BLaER1 treated with 17β-estradiol and CSF1 and Interleukin-3, amounts not matched to agents 10 nM and 100 nM (cell line): ENCODE results near the gene RPL36A.

Source experiments
- H3K27ac ChIP-seq, 11 experiments: shearing (Covaris generic); formaldehyde crosslinking; 2 replicates each; pipeline ENCODE4 v1.8.1; 2022
- H3K27me3 ChIP-seq, 11 experiments: shearing (Covaris generic); formaldehyde crosslinking; 2 replicates each; pipeline ENCODE4 v1.8.1; 2022
- H3K36me3 ChIP-seq, 11 experiments: shearing (Covaris generic); formaldehyde crosslinking; 2 replicates each; pipeline ENCODE4 v1.8.1; 2022
- H3K4me1 ChIP-seq, 10 experiments: shearing (Covaris generic); formaldehyde crosslinking; 2 replicates each; pipeline ENCODE4 v1.8.1; 2022
- H3K4me2 ChIP-seq, 11 experiments: shearing (Covaris generic); formaldehyde crosslinking; 2 replicates each; pipeline ENCODE4 v1.8.1; 2022
- H3K4me3 ChIP-seq, 10 experiments: shearing (Covaris generic); formaldehyde crosslinking; 2 replicates each; pipeline ENCODE4 v1.8.1; 2022
- H3K9ac ChIP-seq, 11 experiments: shearing (Covaris generic); formaldehyde crosslinking; 2 replicates each; pipeline ENCODE4 v1.8.1; 2022
- H3K9me3 ChIP-seq, 11 experiments: shearing (Covaris generic); formaldehyde crosslinking; replicated peaks in 1 of 11; 2 replicates each; pipeline ENCODE4 v1.8.1; 2022
- H4K20me1 ChIP-seq, 11 experiments: shearing (Covaris generic); formaldehyde crosslinking; 2 replicates each; pipeline ENCODE4 v1.8.1; 2022
- Cebpa-rat ChIP-seq, 11 experiments: shearing (Covaris generic); IDR thresholded peaks; 2 replicates each; pipeline ENCODE4 v1.8.1; 2022

RPL36A gene

GRCh38 chrX:101362116-101362515 is 28.7 kb upstream of the RPL36A start:
- Histone ChIP-seq H3K4me3 (no peak overlapping the region), H3K9ac (no peak overlapping the region), H3K4me2 (no peak overlapping the region), H3K4me1 (peaks cover 0 to 17% (median 0%) of the 10 kb centered on the region in 10 experiments; a peak in 5 of 20 replicates), H4K20me1 (peaks cover 0 to 4% (median 0%) of the 10 kb centered on the region in 11 experiments; a peak in 1 of 22 replicates), H3K9me3 (peaks cover 0 to 9% (median 0%) of the 10 kb centered on the region in 11 experiments; a peak in 3 of 22 replicates), H3K27ac (0 out of 22 replicates have a peak overlapping the region, but pooled peaks of 1 of the 11 experiments have one; percentile 7), H3K27me3 (no peaks in the 10 kb centered on the region), H3K36me3 (peaks cover 85 to 100% (median 95%) of the 10 kb centered on the region in 11 experiments)
- no peak for TF ChIP-seq Cebpa-rat (IDR thresholded peaks at IDR 0.05)

DNA sequence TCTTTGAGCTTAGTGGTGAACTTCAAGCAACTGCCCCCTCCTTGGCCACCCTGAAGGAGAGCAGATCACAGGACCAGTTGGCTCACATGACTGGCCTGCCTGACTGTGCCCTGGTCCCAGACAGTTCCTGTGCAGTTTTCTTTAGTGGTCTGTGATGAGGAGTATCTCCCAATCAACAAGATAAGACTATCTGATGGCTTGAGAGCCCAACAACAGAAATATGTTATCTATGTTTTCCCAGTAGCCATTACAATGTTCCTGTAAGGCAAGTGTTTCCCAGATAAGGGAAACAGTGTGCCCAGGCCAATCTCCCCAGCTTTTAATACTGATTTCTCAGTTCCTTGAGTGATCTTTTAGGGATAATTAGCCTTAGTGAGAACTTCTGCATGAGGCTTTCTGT is 28.1 kb upstream of the RPL36A start:
- Histone ChIP-seq H3K4me1 (peaks cover 0 to 19% (median 1%) of the 10 kb centered on the region in 10 experiments; a peak in 12 of 20 replicates), H3K9me3 (peaks cover 0 to 9% (median 0%) of the 10 kb centered on the region in 11 experiments; a peak in 3 of 22 replicates), H3K27ac (0 out of 22 replicates have a peak overlapping the region, but pooled peaks of 1 of the 11 experiments have one; percentile 7), H4K20me1 (peaks cover 0 to 4% (median 0%) of the 10 kb centered on the region in 11 experiments; a peak in 1 of 22 replicates), H3K36me3 (peaks cover 84 to 100% (median 94%) of the 10 kb centered on the region in 11 experiments), H3K4me2 (no peak overlapping the region), H3K27me3 (no peaks in the 10 kb centered on the region), H3K9ac (no peak overlapping the region), H3K4me3 (no peak overlapping the region)
- TF ChIP-seq Cebpa-rat (IDR thresholded peaks at IDR 0.05), result no peak

GRCh38 chrX:101365301-101365795 is 25.5 kb upstream of the RPL36A start:
- Histone ChIP-seq H3K9ac (no peak overlapping the region), H3K9me3 (peaks cover 0 to 9% (median 0%) of the 10 kb centered on the region in 11 experiments; a peak in 3 of 22 replicates), H3K27me3 (no peaks in the 10 kb centered on the region), H4K20me1 (peaks cover 0 to 4% (median 0%) of the 10 kb centered on the region in 11 experiments; a peak in 1 of 22 replicates), H3K36me3 (peaks cover 68 to 99% (median 82%) of the 10 kb centered on the region in 11 experiments), H3K4me3 (no peak overlapping the region), H3K4me2 (no peak overlapping the region), H3K4me1 (peaks cover 17 to 45% (median 27%) of the 10 kb centered on the region in 10 experiments), H3K27ac (no peak overlapping the region; a peak in 1 of 22 replicates)
- TF ChIP-seq Cebpa-rat (IDR thresholded peaks at IDR 0.05), result no peak

DNA sequence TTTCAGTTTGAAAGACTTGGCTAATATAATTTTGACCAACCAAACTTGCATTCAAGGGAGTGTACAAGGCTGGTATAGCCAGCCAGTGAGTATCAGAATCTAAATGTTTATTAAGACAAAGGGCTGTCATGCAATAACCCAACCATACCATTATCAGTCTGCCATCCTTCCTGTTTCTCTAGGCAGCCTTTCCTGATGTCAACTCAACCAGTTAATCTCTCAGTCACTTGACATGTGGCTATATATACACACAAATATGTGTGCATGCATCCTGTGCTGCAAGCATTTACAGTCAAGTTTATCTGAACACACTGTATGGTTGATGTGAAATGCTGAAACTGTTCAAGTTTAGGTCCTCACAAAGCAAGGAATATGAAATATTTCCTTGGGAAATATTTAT is 22.0 kb upstream of the RPL36A start:
- peak overlapping the region in 6 of 10 experiments; percentile 15 to 35 (median 22); a peak in 5 of 20 replicates for H3K4me3 ChIP-seq
- peaks cover 32 to 74% (median 53%) of the 10 kb centered on the region in 10 experiments for H3K4me1 ChIP-seq
- peaks cover 0 to 9% (median 0%) of the 10 kb centered on the region in 11 experiments; a peak in 4 of 22 replicates for H3K9me3 ChIP-seq
- peaks cover 47 to 84% (median 56%) of the 10 kb centered on the region in 11 experiments for H3K36me3 ChIP-seq
- TF ChIP-seq Cebpa-rat (IDR thresholded peaks at IDR 0.05), result no peak
- peaks cover 0 to 9% (median 0%) of the 10 kb centered on the region in 11 experiments; a peak in 1 of 22 replicates for H4K20me1 ChIP-seq
- peak overlapping the region in 8 of 11 experiments; percentile 50 to 87 (median 76); a peak in 15 of 22 replicates for H3K27ac ChIP-seq
- H3K9ac ChIP-seq, result peak overlapping the region in 7 of 11 experiments; percentile 29 to 75 (median 50); a peak in 11 of 22 replicates
- H3K27me3 ChIP-seq, result no peaks in the 10 kb centered on the region
- peak overlapping the region; percentile 7 to 89 (median 81); a peak in 19 of 22 replicates for H3K4me2 ChIP-seq

DNA sequence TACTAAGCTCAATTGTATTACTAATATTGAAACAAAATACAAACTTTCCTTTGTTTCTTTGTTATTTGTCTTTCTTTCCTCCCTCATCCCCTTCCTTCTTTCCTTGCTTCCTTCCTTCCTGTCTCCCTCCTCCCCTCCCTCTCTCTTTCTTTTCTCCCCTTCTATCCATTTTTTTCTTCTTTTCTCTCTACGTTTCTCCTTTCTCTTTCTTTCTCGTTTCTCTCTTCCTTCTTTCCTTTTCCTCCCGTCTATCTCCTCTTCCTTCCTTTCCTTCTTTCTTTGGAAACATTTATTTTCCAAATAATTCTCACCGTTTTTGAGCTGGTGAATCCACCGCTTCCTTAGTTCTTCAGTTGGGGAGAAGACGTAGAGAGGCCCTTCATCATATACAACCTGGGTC is 21.1 kb upstream of the RPL36A start:
- H3K4me3 ChIP-seq, result peak overlapping the region in 5 of 10 experiments; percentile 25 to 47 (median 35); a peak in 6 of 20 replicates
- peak overlapping the region in 8 of 11 experiments; percentile 54 to 87 (median 76); a peak in 17 of 22 replicates for H3K27ac ChIP-seq
- H3K4me1 ChIP-seq, result peaks cover 32 to 72% (median 54%) of the 10 kb centered on the region in 10 experiments
- H3K9me3 ChIP-seq, result peaks cover 0 to 9% (median 0%) of the 10 kb centered on the region in 11 experiments; a peak in 5 of 22 replicates
- peaks cover 0 to 9% (median 0%) of the 10 kb centered on the region in 11 experiments; a peak in 1 of 22 replicates for H4K20me1 ChIP-seq
- no peak for TF ChIP-seq Cebpa-rat (IDR thresholded peaks at IDR 0.05)
- H3K36me3 ChIP-seq, result peaks cover 50 to 84% (median 56%) of the 10 kb centered on the region in 11 experiments
- H3K27me3 ChIP-seq, result no peaks in the 10 kb centered on the region
- peak overlapping the region in 7 of 11 experiments; percentile 34 to 75 (median 56); a peak in 12 of 22 replicates for H3K9ac ChIP-seq
- peak overlapping the region in 10 of 11 experiments; percentile 61 to 89 (median 82); a peak in 21 of 22 replicates for H3K4me2 ChIP-seq

DNA sequence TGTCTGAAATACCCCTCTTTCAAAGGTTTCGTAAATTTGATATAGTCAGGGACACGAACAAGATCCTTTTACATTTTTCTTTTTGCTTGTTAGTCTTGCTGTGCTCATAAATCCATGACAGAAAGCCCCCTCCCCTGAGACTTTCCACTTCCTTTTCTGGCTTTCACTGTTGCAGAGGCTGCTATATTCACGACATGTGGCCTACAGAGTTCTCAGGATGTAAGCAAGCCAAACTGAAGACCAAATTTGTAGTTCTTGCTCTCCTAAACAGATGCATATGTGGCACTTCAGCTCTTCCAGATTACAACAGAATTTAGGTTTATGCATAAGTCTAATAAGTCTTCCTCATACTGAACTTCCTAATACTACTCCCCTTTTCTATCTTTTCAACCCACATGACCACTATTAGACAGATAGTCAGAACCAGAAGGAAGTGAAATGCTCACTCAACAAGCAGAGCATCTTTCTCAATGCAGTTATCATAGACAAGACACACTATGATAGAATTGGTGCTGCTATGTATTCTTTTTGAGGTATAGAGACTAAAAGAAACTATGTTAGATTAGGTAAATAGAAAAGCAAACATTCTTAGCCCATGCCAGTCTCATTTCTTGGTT is 19.8 kb upstream of the RPL36A start:
- Histone ChIP-seq H3K4me3 (peak overlapping the region in 7 of 10 experiments; percentile 3 to 47 (median 35); a peak in 7 of 20 replicates), H3K4me1 (peaks cover 32 to 74% (median 66%) of the 10 kb centered on the region in 10 experiments), H3K27ac (peak overlapping the region in 10 of 11 experiments; percentile 23 to 87 (median 72); a peak in 19 of 22 replicates), H3K4me2 (peak overlapping the region; percentile 61 to 89 (median 81)), H3K9ac (peak overlapping the region in 9 of 11 experiments; percentile 1 to 75 (median 52); a peak in 15 of 22 replicates), H3K27me3 (no peaks in the 10 kb centered on the region), H3K36me3 (peaks cover 49 to 84% (median 57%) of the 10 kb centered on the region in 11 experiments), H3K9me3 (peaks cover 0 to 4% (median 0%) of the 10 kb centered on the region in 11 experiments; a peak in 5 of 22 replicates), H4K20me1 (peaks cover 0 to 6% (median 0%) of the 10 kb centered on the region in 11 experiments; a peak in 2 of 22 replicates)
- peak in 2 of 11 experiments; percentile 57 to 75; a peak in 3 of 22 replicates for TF ChIP-seq Cebpa-rat (IDR thresholded peaks at IDR 0.05)

DNA sequence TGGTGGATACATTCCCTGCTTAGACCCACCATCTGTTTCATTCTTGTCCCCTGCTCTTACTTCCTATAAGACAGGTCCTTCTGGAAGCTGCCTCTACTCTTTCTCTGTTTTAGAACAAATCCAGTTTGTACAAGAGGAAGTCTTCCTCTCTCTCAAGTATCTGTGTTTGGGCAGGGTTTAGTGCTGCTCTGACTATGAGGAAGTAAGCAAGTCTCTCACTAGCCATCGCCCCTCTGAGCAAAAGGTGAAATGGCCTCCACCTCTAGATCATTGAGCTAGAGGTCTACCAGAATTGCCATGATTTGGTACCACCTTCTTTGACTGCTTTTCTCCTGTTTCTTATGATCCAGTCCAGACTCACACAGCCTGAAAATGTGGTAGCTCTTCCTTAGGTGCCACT is 13.3 kb upstream of the RPL36A start:
- Histone ChIP-seq H3K9ac (no peak overlapping the region), H3K27me3 (no peaks in the 10 kb centered on the region), H3K36me3 (peaks cover 29 to 84% (median 44%) of the 10 kb centered on the region in 11 experiments), H3K27ac (peak overlapping the region in 5 of 11 experiments; percentile 6 to 31 (median 12); a peak in 8 of 22 replicates), H3K4me3 (no peak overlapping the region), H3K4me2 (peak overlapping the region; percentile 18 to 73 (median 54)), H4K20me1 (peaks cover 0 to 6% (median 0%) of the 10 kb centered on the region in 11 experiments; a peak in 4 of 22 replicates), H3K9me3 (peaks cover 0 to 5% (median 0%) of the 10 kb centered on the region in 11 experiments; a peak in 4 of 22 replicates), H3K4me1 (peaks cover 25 to 66% (median 56%) of the 10 kb centered on the region in 10 experiments)
- TF ChIP-seq Cebpa-rat (IDR thresholded peaks at IDR 0.05), result no peak

- no peak for TF ChIP-seq Cebpa-rat (IDR thresholded peaks at IDR 0.05)
- Histone ChIP-seq H3K9me3 (peaks cover 0 to 5% (median 0%) of the 10 kb centered on the region in 11 experiments; a peak in 1 of 22 replicates), H4K20me1 (peaks cover 0 to 10% (median 0%) of the 10 kb centered on the region in 11 experiments; a peak in 3 of 22 replicates), H3K27ac (peak overlapping the region; percentile 6 to 89 (median 81); a peak in 20 of 22 replicates), H3K9ac (peak overlapping the region; percentile 47 to 87 (median 83); a peak in 21 of 22 replicates), H3K4me1 (peaks cover 48 to 64% (median 56%) of the 10 kb centered on the region in 10 experiments), H3K4me2 (peak overlapping the region; percentile 75 to 92 (median 89)), H3K4me3 (peak overlapping the region; percentile 52 to 74 (median 66); a peak in 19 of 20 replicates), H3K27me3 (no peaks in the 10 kb centered on the region), H3K36me3 (peaks cover 0 to 40% (median 11%) of the 10 kb centered on the region in 11 experiments; a peak in 12 of 22 replicates)
Measured at GRCh38 chrX:101383679-101384205, 7.1 kb upstream of the RPL36A start.
